ENCODE results near the gene MUC2.

MUC2 gene

DNA sequence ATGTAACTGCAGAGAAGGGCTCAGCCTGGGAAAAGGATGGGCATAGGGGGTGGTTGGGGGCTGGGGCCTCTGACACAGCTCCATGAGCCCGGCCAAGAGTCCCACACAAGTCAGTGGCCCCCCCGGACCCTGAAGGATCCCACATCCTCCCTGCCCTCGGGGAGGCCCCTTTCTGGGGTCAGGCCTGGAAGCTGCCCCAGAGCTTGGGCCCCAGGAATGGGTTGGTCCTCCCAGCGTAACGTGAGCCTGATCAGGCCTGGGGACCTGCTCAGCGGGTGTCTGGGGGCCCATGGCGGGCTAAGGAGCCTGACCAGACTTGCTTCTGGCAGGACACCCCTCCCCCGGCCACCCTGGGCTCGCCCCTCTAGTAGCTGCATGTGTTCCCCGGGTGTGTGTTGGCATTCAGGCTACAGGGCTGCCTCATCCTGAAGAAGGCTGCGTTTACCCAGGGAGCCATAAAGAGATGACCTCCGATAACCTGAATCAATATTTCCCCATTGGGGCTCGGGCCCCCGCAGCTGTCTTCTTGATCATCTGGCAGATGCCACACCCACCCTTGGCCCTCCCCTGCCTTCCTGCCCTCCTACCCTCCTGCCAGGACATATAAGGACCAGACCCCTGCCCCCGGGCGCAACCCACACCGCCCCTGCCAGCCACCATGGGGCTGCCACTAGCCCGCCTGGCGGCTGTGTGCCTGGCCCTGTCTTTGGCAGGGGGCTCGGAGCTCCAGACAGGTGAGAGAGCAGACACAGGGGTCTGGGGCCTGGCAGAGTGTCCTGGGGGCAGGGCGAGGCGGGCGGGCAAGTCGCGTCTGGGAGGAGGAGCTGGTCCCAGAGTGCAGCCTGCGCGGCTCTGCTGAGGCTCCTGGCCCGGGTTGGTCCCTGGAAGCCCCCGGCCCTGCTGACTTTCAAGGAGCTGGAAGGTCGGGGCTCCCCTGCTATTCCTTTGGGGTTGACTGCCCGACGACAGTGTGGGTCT is at the start of gene MUC2:
TSS of gene MUC2 (plus strand) at position 631 of the 978 bp plus-strand sequence.
- in situ Hi-C loops (cut with HindIII; ENCODE audit: low sequenced_read_pairs) = no loop called here

DNA sequence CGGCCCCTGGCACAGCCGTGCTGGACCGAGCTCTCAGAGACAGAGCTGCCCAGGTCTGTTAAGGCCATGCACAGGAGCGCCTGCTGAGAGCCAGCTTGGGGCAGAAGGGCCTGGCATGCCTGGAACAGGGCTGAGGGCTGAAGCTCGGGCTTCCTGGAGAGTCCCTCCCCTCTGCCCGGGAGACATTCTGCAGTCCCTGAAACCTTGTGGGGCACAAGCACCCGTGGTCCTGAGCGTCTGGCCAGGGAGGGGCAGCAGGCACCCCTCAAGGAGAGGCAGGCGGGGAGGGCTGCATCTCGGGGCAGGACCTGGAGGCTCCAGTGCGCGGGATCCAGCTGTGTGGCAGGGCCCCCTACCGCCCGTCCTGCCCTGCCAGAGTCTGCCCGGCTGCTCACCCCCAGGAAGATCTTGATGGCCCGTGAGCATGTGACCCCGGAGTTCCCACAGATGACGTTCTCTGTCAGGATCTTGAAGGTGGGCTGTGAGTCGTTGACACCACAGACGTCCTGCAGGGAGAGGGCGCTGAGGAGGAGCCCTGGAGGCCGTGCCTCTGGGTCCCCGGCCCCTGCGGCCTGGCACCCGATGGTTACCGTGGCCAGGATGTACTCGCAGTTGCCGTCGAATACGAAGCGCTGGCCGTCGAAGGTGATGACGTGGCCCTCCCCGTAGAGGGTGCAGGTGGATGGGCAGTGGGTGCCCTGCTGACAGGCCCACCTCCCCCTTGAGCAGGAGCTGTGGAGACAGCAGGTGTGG is 49.1 kb upstream of the MUC2 start:
- in situ Hi-C loops (cut with HindIII; ENCODE audit: low sequenced_read_pairs) = no loop called here

DNA sequence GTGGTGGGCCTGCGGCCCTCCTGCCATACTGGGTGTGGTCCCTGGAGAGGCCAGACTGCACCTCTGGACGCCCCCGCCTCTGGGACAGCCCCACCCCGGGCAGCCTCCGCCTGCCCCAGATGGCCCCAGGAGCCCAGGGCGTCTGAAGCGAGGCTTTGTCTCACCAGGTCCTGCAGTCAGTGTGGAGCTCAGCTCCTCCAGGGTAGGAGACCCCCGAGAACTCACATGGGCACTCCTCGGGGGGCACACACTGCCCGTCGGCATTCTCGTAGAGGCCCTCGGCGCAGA is 48.6 kb upstream of the MUC2 start:
- in situ Hi-C loops (cut with HindIII; ENCODE audit: low sequenced_read_pairs) = no loop called here

DNA sequence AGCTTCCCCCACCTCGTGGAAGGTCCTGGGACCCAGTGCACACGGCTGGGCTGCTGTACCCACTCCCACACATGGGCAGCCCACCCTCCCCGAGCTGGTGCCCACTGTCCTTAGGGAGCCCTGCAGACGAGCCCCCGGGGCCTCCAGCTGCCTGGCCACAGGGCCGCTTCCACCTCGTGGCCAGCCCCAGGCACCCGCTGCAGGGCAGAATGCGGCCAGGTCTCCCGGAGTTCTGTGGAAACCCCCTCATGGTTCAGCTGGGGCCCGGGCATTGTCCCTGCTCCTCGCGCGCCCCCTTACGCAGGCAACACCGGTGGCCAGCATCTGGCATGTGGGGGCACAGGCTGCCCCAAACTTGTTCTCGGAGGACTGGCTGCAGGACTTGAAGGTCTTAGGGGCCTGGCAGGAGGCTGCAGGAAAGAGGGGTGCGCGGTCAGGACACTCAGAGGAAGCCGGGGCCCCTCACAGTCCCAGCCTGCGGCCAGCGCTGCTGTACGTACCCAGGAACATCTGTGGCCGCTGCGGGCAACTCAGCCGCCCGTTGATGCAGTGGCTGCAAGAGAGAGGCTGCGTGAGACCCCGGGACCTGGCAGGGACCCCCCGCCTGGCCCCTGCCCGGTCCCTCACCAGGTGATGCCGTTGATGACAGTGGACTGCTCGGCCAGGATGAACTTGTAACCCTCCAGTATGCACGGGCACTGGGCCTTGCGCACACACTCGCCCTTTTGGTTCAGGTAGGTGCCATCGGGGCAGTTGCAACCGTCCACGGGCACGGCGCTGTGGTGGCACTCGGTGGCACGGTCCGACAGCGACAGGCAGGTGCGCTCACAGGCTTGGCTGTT is 47.8 kb upstream of the MUC2 start:
- in situ Hi-C loops (cut with HindIII; ENCODE audit: low sequenced_read_pairs) = no loop called here

DNA sequence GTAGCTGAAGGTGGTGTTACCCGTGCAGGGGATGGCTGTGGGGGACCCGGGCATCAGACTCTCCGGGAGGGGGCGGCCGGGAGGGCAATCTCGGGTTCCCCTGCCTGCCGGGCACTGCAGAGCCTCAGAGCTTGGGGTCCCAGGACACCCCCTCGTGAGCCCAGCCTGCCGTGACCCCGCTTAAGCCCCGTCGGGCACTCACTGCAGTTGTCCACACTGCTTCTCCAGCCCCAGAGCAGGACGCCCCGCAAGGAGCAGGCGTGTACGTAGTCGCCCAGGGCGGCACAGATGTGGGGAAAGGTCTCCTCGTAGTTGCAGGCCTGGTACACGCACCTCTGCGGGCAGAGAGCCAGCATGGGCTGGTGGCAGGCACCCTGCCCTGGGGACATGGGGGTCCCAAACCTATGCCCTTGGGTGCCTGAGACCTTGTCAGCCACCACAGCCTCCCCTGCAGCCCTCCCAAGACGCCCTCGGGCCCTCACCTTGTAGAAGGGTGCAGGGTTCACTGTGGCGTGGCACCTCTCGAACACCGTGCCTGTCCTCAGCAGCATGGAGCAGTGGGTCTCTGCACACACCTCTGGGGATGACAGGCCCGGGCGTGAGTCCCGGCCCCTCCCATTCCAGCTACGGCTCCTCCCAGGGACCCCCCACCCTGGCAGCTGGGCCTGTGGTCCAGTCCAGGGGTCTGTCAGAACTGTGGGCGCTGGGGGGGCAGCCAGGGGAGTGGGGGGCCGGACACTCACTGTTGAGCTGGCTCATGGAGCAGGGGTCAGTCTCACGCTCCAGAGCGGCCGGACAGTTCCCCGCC is 47.0 kb upstream of the MUC2 start:
- in situ Hi-C loops (cut with HindIII; ENCODE audit: low sequenced_read_pairs) = no loop called here

DNA sequence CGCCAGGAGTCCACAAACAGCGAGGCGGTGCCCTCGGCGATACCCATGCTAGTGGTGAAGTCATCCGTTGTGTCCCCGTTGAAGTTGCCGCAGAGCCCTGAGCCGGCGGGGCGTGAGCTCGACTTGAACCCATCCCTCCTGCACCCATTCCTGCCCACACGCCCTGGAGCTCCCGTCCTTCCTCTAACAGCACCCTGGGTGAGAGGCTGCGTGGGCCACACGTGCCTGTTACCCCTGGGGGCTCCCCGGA is 46.5 kb upstream of the MUC2 start:
- in situ Hi-C loops (cut with HindIII; ENCODE audit: low sequenced_read_pairs) = no loop called here

DNA sequence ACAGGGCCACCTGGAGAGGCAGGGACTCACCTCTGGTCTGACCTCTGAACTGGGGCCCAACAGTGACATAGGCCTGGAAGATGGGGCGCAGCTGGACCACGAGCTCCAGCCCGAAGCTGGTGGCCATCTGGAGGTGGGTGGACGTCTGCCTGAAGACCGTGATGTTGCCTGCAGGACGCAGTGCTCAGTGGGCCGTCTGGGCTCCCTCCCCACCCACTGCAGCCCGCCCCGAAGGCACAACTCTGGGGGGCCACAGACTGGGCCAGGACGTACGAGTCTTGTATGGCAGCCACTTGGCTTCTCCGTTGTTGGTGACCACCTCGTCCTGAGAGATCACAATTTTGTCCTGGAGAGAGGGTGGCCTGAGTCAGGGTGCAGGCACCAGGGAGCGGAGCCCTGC is 46.1 kb upstream of the MUC2 start:
- in situ Hi-C loops (cut with HindIII; ENCODE audit: low sequenced_read_pairs) = no loop called here

DNA sequence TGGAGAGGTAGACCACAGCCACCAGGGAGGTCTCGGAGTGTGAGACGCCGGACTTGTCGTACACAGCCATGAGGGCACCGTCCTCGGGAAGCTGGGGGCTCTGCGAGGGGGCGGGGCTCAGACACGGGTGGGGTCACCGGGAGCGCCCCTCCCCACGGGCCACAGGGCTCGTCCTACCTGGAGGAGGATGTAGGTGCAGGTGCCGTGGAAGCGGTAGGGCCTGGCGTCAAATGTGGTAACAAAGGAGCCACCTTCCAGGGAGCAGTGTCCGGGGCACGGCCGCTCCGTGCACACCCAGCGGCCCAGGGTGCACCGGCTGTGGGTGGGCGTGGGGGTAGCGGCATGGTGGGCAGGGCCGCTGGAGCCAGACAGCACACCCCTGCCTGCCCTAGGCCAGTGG is 45.6 kb upstream of the MUC2 start:
- in situ Hi-C loops (cut with HindIII; ENCODE audit: low sequenced_read_pairs) = no loop called here

DNA sequence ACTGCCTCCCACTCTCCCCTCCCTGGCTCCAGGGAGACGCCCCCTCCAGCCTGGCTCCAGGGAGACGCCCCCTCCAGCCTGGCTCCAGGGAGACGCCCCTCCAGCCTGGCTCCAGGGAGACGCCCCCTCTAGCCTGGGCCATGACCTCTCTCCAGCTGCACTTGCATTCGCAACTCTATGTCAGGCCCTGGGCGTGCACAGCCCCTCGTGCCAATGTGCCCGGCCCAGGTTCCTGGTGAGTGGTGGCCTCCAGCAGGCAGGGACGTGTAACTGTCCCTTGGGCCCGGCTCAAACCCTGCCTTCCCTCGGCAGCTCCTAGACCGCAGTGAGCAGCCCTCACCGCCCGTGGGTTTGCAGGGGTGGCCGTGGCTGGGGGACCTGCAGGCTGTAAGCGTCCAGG is 45.0 kb upstream of the MUC2 start:
- in situ Hi-C loops (cut with HindIII; ENCODE audit: low sequenced_read_pairs) = no loop called here

DNA sequence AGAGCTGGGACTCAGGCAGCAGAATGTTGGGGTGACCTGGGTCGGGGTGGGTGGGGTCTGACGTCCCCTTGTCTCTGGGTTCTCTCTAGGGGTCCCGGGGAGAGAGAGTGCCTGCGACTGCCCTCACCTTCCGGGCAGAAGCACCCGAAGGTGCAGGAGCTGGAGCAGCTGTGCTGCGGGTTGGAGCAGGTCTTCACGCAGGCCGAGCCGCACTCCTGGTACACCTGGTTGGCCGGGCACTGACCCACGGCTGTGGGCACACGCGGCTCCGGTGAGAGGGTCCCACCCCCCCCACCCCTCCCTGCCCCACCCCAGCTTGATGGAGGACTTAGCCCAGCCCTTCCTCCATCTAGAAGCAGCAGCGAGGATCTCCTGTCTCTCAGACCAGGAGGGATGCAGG is 44.6 kb upstream of the MUC2 start:
- in situ Hi-C loops (cut with HindIII; ENCODE audit: low sequenced_read_pairs) = no loop called here

DNA sequence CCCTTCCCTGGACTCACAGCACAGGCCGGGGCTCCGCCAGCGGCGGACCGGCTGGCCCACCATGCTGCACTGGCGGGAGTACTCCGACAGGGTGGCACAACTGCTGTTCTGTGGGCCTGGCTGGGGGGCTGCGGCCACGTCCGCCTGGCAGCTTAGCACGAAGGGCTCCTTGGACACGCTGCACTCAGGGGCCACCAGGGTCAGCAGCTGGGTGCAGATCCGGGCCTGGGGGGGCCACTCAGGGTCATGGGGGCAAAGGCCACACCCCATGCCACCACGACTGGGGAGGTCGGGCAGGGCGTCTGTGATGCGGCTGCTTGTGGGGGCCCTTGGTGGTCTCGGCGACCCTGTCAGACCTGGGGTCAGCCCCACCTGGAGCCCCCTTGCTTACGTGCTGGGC is 44.1 kb upstream of the MUC2 start:
- in situ Hi-C loops (cut with HindIII; ENCODE audit: low sequenced_read_pairs) = no loop called here

DNA sequence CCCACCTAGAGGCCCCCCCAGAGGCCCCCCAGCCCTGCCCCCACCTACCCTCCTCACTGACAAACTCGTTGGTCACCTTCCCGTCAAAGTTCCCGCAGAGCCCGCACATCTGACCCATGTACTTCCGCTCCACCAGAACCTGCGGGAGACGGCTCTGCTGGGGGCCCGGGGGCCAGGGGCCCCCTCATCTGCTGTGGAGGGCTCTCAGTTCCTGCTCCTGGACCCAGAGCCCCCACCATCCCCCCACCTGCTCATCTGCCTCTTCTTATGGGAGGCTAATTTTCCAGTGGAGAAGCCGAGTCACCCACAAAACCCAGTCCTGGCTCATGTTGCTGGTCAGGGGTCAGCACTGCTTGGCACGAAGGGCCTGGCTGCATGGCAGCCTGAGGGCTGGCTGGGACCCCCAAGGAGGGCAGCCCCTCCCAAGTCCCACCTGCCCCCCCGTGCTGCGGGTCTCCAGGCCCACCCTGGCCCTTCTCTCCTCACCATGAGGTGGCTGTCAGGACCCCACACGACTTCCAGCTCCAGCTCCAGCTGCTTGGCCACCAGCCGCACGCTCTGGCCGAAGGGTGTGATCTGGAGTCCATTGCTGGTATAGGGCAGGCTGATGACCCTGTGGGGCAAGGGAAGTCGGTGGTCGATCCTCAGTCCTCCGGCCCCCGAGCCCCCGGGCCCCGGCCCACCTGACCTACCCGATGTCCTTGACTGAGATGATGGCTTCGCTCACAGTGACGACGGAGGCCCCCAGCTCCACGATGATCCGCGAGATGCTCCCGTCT is 43.4 kb upstream of the MUC2 start:
- in situ Hi-C loops (cut with HindIII; ENCODE audit: low sequenced_read_pairs) = no loop called here

DNA sequence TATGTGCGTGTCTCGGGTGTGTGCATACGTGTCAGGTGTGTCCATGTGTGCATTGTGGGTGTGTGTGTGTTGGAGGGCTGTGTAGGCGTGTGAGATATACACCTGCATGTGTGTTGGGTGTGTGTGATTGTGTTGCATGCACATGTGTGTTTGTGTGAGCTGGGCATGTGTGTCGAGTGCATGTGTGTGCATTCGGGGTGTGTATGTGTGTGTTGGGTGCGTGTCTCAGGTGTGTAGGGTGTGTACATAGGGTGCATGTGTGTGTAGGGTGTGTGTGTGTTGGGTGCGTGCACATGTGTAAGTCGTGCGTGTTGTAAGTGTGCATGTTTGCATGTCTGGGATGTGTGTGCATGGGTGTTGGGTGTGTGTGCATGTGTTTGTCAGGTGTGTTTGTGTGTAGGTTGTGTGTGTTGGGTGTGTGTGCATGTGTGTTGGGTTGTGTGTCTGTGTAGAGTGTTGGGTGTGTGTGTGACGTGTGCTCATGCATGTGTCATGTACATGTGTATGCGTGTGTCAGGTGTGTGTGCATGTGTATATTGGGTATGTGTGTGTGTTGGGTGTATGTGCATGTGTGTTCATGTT is 42.3 kb upstream of the MUC2 start:
- in situ Hi-C loops (cut with HindIII; ENCODE audit: low sequenced_read_pairs) = no loop called here

DNA sequence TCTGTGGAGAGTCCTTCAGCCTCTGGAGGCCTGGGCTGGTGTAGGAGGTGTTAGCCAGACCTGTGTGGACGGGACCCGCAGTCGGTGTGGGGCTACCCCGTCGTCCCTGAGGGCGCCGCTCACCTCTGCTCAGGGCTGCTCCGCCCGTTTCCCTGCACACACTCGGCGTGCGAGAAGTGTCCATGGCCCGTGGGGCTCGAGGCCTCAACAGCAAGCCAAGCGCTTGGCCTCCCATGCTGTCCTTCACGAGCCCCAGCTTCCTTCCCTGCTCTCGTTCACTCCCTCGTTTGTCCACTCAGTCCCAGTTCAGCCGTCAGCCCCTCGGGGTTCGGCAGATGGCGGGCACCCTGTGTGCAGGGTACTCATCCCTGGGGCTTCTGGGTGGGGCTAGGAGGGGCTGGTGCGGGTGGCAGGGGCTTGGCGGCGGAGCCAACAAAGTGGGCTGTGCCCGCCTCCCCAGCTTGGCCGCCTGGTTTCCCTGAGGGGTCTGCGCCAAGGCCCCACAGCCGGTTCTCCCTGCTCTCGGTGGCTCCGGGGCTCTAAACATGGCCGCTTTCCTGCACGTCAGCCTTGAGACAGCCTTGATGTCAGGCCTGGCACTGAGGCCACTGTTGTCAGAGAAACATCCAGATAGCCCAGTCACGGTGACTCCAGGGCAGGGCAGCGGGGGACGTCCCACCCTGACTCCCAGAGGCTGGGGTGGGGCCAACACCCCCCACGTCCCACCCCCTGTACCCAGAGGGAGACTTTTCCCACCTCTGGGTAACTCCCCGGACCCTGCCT is 41.5 kb upstream of the MUC2 start:
- in situ Hi-C loops (cut with HindIII; ENCODE audit: low sequenced_read_pairs) = no loop called here

DNA sequence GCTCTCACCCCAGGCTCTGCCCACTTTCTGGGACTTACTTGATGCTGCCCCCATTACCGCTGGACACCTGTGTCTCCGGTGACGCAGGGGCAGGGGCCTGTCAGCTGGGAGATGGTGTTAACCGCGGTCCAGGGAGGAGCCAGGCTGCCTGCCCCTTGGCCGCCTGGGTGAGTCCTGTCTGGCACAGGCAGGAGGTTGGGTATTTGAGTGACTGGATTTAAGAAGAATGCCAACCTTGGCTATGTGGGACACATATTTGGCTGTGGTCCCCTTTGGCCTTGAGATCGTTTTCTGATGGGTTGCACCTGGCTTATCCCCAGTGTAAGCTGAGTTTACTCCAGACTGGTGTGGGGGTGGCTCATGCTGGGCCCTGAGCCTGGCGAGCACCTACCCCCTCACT is 40.7 kb upstream of the MUC2 start:
- in situ Hi-C loops (cut with HindIII; ENCODE audit: low sequenced_read_pairs) = no loop called here

DNA sequence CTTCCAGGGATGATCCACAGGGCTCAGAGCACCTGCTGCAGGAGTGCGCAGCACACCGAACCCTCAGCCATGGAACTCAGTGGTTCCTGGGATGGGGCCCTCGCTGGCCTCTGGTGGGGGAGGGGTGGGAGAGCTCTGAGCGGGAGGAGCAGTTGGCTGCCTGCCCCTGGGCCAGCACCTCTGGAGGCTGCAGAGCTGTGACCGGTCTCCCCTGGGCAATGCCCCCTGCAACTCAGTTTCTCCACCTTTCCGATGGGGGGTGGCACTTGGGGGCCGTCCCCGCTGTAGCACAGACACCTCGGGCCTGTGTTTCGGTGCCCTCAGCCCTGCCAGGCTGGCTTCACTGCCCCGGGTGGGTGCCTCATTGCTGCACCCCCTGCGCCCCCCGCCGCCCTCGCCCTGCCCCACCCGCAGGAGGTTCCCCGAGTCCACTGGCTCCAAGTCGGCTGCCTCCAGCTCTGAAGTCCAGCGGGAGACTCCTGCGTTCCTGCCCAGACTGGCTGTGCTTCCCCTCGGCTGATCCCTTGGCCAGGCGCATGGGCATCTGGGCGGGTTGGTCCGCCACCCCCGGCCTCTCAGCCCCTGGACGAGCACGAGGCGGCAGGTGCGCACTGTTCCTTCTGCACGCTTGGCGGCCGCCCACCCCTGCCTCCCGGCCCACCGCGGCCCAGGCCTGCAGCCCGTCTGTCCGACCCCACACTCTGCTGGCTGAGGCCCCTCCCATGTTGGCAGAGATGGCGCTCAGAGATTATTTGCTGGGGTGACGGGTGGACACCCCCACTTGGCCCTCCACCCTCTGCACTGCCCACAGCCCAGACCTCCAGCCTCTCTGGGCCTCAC is 40.0 kb upstream of the MUC2 start:
- in situ Hi-C loops (cut with HindIII; ENCODE audit: low sequenced_read_pairs) = no loop called here

DNA sequence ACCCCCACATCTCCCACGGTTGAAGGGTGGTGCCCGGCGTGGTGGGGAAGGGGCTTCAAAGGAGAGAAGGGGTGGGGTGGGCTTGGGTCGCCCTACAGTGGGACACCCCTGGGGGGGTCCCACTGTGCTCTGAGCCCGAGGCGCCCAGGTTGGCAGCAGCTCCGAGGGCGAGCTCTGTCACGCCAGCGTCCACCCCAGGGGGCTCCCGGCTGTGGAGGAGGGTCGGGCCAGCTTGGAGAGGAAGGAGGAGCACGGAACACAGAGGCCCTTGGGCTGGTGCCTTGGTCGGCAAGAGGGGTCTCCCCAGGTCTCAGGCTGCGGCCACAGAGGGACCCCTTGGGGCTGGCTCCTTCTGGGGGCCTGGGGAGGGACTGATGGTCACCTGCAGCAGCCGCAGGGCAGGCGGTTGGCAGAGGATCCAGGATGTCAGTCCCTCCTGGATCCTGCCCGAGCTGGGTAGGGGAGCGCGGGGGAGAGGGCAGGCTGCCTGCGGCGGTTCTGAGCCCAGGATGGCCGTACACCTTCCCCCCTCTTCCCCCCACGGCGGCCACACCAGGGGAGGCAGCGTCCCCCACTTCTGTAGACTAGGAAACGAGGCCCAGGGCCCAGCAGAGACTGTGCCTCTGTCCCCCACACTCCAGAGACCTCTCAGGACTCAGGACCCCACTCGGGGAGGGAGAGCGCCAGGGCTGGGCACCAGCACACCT is 38.9 kb upstream of the MUC2 start:
- in situ Hi-C loops (cut with HindIII; ENCODE audit: low sequenced_read_pairs) = no loop called here
